Glomerular endothelial cell (primary cell): Measurements from ENCODE around the gene XPO1. TPM values are rescaled to one million over a fixed set of nuclear protein-coding genes. Genes with fewer than 3 reads are reported as not detected.
"Not testable (repeated sequence)": the region's sequence is repeated elsewhere in the genome, so short reads cannot be mapped to it uniquely, and the experiment has no call there.

Source experiments
- DNase-seq: peaks from one replicate; pipeline ENCODE4 v3.0.0-alpha.2; 2011; ENCODE audit warnings: low read depth, low spot score; ENCODE audit errors: extremely low read depth
- total RNA-seq: library from RNA; depleted of rRNA; stranded (reverse); fragments of >200 nt; gene quantifications from 2 replicates; pipeline ENCODE4 v1.2.3, GENCODE V29; 2015

The XPO1 gene, protein sequence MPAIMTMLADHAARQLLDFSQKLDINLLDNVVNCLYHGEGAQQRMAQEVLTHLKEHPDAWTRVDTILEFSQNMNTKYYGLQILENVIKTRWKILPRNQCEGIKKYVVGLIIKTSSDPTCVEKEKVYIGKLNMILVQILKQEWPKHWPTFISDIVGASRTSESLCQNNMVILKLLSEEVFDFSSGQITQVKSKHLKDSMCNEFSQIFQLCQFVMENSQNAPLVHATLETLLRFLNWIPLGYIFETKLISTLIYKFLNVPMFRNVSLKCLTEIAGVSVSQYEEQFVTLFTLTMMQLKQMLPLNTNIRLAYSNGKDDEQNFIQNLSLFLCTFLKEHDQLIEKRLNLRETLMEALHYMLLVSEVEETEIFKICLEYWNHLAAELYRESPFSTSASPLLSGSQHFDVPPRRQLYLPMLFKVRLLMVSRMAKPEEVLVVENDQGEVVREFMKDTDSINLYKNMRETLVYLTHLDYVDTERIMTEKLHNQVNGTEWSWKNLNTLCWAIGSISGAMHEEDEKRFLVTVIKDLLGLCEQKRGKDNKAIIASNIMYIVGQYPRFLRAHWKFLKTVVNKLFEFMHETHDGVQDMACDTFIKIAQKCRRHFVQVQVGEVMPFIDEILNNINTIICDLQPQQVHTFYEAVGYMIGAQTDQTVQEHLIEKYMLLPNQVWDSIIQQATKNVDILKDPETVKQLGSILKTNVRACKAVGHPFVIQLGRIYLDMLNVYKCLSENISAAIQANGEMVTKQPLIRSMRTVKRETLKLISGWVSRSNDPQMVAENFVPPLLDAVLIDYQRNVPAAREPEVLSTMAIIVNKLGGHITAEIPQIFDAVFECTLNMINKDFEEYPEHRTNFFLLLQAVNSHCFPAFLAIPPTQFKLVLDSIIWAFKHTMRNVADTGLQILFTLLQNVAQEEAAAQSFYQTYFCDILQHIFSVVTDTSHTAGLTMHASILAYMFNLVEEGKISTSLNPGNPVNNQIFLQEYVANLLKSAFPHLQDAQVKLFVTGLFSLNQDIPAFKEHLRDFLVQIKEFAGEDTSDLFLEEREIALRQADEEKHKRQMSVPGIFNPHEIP (N-terminal part only)
- total RNA-seq, result 88.4 and 101 TPM in 2 replicates

DNA sequence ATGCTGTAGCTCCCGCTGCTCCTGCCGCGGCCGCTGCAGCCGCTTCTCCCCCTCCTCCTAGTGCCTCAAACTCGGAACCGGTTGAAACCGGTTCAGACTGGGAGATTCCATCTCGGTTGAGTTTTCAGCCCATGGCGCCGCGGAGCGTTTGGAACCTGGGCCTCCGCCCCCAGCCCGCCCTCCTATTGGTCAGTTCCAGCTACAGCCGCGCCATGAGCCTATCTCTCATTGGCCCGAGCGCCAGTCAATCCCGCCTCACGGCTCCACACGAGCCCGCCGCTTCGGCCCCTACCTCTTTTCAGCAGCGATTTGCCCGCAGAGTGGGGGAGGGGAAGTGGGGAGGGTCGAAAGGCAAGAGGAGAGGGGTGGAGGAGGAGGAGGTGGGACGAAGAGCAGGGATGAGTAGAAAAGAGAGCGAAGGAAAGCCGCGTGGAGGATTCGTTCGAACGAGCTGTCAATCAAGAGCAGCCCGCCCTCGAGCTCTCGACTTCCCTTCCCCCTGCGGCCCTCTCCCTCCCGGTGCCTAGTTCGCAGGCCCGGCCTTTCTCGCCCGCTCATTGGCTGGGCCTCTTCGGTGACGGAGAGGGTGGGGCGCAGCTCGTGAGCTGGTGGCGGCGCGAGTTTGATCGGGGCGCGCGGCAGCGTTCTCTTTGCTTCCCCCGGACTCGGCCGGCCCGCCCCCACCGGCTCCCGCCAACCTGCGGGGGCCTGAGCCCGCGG lies at the start of gene XPO1:
XPO1 (minus strand) TSS at position 157 of the 720 bp plus-strand sequence. CDS start 4,459 bp downstream, outside the sequence.
- DNase-seq, result peak; percentile 90

DNA sequence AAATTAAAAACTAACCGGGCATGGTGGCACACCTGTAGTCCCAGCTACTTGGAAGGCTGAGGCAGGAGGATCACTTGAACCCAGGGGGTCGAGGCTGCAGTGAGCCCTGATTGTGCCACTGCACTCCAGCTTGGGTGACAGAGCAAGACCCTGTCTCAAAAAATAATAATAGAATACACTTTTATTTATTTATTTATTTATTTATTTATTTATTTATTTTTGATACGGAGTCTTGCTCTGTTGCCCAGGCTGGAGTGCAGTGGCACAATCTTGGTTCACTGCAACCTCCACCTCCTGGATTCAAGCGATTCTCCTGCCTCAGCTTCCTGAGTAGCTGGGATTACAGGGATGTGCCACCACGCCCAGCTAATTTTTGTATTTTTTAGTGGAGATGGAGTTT lies 48.8 kb upstream of the XPO1 start:
- DNase-seq, result not testable (repeated sequence)

DNA sequence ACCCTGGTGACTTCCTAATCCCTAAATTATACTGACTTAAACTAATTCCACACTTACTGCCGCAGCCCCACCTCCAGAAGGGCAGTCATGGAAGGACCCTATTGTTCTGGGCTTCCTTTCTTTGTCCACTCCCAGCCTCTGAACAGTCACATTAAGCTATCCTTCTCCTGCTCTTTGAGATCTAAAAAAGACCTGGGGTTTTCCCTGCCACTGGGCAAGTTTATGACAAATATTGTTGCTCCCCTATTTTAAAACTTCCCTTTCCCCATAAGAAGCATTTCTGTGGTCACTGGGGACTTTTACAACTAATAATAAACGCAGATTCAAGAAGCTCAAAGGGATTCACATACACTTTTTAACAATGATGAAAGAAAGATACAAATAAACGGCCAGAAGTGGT lies 47.2 kb upstream of the XPO1 start:
- DNase-seq, result peak; percentile 22

DNA sequence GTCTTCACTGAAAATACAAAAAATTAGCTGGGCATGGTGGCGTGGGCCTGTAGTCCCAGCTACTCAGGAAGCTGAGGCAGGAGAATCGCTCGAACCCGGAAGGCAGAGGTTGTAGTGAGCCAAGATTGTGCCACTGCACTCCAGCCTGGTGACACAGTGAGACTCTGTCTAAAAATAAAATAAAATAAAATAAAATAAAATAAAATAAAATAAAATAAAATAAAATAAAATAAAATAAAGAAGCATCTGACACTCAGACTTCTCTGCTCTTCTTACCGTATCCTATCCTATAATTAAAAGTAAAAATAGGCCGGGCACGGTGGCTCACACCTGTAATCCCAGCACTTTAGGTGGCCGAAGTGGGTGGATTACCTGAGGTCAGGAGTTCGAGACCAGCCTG lies 46.2 kb upstream of the XPO1 start:
- DNase-seq, result not testable (repeated sequence)

DNA sequence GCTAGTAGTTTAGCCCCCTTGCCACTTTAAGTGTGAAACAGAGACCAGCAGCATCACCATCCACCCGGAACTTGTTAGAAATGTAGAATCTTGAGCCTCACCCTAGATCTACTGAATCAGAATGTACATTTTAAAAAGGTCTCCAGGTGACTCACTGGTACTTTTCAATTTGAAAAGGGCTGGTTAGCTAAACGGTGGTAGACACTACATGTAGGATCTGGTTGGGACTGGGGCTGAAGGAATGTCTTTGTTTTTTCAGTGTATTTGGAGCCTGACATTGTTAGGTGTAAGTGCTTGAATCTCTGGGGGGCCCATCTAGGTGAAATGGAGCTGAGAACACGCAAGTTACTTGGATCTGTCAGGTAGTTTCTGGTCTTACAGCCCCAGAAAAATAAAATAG lies 44.0 kb upstream of the XPO1 start:
- DNase-seq, result no peak

DNA sequence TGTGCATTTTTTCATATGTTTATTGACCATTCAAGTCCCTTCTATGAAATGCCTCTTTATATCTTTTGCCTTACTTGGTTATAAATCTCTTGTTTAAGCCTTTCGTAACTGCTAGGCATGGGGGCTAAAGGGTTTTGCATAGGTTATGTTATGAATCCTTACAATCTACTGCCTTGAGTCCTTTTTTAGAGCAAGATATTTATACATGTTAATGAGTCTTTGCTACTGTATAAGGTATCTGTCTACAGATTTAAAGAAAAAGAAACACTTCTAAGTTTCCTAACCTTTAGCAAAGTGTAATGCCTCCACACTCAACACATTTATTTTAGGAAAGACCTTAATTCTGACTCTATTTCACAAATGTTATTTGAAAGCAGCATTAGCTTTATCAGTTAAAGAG lies 43.6 kb upstream of the XPO1 start:
- DNase-seq, result no peak

DNA sequence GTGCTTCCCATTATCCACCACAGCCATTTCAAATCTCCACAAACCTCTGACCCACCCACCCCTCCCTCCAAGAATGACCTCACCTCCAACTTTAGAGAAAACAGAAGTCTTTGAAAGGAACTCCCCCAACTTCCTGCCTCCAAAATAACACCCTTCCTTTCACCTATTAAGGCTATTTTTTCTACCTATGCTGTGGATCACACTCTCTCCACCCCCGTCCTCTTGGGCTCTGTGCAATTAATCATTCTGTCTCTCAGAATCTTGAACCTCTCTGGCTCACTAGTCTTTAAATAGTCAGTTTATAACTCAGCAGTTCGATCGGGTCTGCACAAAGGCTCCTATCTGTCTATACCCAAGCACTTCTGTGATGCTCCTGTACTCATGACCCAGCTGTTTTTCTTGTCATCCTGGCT lies 37.3 kb upstream of the XPO1 start:
- no peak for DNase-seq

DNA sequence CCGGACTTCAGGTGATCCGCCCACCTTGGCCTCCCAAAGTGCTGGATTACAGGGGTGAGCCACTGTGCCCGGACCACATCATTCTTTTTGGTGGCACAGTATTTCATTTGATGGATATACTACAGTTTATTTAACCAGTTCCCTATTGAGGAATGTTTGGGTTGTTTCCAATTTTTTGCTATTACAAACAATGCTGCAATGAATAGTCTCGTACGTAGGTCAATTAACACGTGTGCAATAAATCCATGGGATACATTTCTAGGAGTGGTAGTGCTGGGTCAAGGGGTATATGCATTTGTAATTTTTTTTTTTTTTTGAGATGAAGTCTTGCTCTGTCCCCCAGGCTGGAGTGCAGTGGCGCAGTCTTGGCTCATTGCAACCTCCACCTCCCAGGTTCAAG lies 28.4 kb upstream of the XPO1 start:
- no peak for DNase-seq

DNA sequence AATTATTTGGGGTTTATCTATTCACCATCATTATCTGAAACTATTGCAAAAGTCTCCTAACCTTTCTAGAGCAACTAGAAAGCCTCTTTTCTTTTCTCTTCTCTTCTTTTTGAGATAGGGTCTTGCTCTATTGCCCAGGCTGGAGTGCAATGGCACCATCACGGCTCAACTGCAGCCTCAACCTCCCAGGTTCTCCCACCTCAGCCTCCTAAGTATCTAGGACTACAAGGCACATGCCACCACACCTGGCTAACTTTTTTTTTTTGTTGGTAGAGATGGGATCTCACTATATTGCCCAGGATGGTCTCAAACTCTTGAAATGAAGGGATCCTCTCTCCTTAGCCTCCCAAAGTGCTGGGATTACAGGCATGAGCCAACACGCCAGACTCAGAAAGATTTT lies 24.5 kb upstream of the XPO1 start:
- DNase-seq, result no peak

DNA sequence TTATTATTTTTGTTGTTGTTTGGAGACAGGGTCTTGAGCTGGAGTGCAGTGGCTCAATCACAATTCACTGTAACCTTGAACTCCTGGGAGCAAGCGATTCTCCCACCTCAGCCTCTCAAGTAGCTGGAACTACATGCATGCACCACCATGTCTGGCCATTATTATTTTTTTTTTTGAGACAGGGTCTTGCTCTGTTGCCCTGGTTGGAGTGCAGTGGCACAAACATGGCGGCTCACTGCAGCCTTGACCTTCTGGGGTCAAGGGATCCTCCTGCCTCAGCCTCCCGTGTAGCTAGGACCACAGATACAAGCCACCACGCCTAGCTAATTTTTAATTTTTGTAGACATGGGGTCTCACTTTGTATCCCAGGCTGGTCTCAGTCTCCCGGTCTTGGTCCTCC lies 20.0 kb upstream of the XPO1 start:
- DNase-seq, result no peak

DNA sequence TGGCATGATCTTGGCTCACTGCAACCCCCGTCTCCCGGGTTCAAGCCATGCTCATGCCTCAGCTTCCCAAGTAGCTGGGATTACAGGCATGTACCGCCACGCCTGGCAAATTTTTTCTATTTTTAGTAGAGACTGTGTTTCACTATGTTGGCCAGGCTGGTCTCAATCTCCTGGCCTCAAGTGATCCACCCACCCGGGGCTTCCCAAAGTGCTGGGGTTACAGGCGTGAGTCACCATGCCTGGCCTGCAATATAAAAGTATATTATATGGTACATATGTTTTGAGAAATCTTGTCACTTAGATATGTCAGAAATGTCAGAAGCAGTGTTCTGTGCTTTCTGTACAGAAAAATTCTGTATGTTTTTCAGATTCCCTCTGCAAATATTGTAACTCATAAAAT lies 19.2 kb upstream of the XPO1 start:
- DNase-seq, result no peak

DNA sequence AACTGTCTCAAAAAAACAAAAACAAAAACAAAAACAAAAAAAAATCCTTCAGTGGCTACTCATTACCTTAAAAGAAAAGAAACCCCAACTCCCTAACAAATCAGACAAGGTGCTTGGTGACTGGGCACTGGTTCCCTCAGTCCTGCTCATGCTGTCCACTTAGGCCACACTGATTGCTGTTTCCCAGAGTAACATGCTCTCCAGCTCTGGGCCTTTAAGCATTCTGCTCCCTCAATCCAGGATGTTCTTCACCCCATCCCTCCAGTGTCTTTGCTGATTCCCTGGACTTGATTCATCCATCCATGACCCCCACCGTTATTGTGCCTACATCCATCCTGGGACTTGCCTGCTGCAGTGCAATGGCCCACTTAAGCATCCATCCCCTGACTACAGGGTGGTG lies 16.4 kb upstream of the XPO1 start:
- no peak for DNase-seq

DNA sequence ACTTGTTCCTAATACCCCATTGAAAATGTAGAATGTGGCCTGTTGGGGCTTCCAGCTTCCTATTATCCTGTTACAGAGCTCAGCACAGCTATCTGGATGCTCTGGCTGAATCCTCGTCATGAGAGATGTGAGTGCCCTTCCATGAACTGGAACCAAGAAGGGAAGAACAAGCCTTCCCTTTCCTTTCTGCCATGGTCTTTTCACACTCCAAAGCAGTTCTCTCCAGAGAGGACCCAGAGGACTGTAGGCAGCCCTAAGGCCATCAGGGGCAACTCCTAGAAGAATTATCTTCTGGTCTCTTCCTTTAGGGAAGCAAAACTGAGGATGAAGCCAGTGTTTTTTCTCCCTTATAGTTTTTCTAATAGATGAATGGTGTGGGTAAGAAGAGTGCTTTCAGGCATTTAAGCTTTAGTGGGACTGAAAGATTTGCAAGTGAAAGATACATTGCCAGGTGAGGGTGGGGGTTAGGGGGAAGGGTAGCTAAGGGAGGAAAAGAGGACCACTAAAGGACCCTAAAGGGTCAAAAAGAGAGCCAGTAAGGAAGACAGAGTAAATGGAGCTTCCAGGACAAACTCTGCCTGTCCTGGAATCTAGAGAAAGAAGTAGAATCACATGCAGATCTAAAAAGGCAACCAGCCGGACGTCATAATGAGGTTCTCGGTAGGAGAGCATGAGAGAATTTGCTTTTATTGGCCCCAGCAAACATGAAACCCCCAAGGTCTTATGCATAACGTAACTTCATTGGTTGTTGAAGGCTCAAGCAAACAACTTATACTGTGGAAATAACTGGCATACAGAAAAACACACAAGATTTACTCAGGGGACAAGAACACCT lies 12.4 kb upstream of the XPO1 start:
- no peak for DNase-seq

DNA sequence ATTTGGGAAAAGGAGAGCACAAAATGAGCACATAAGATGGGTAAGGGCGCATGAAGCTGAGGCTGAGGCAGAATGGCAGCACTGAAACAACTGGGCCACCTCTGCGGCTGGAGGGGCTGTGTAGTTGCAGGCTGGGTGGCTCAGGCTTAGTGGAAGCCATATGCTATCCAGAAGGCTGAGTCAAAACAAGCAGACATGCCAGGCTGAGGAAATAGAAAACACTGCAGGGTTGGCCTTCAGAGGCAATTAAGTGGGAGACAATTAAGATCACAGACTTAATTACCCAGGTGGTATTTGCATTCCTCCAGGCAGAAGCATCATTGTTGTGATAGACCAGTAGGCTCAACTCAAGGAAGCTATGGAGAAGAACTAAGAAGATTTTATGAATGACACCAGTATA lies 11.4 kb upstream of the XPO1 start:
- no peak for DNase-seq

DNA sequence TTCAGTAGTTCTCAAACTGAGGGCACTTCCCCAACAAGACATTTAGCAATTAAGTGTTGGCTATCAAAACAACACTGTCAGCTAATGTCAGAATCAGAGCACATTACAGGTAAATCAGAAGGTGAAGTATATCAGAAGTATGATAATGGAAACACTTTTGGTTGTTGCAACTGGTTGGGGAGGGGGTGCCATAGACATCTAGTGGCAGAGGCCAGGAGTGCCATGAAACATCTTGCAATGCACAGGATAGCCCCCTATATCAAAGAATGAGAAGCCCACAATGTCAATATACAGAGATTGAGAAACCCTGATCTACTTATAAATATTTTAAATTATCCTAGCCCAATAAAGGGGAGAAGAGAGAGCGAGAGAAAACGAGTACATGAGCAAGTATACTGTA lies 4.9 kb upstream of the XPO1 start:
- no peak for DNase-seq

DNA sequence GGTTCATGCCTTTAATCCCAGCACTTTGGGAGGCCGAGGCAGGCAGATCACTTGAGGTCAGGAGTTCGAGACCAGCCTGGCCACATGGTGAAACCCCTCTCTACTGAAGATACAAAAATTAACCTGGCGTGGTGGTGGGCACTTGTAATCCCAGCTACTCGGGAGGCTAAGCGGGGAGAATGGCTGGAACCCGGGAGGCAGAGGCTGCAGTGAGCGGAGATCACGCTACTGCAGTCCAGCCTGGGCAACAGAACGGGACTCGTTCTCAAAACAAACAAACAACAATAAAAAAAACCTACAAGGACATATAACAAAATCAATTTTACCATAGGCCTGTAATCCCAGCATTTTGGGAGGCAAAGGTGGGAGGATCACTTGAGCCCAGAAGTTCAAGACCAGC lies 2.0 kb upstream of the XPO1 start:
- not testable (repeated sequence) for DNase-seq

DNA sequence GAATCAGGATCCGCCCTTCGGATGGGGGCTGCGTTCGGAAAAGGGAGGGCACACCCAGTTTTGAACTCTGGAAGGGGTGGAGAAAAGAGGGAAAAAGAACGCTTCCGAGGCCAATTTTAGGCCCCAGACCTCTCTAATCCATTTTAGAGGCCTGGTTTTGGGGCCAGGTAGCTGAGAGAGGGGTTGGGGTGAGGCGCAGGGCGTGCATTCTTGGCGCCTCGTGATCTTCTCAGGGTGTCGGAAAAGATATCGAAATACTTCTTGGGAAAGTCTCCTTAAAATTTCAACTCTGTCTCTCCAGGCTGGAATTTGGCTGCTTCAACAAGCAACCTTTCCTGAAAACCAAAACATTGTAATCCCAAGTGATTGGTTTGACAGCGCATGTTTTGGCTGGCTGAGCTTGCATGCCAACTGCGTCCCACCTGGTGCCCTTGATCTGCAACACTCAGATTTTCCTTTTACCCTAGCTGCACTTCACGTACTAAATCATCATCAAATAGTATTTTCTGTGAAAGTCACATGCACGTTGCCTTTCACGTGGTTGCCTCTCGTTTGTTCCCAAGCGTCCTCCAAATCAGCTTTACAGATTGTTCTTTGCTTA lies 864 bp upstream of the XPO1 start:
- no peak for DNase-seq

DNA sequence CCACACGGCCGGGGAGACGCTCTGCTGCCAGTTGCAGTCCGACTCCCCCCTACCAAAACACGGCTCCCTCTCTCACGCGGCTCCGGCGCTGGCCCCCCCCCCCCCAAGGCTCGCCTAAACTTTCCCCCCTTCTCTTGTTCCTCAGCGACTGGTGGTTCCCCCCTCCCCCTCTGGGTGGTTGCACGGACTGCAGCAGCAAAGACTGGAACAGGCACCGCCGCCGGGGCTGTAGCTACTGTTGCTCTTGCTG lies 281 bp downstream of the XPO1 start:
- DNase-seq, result no peak

DNA sequence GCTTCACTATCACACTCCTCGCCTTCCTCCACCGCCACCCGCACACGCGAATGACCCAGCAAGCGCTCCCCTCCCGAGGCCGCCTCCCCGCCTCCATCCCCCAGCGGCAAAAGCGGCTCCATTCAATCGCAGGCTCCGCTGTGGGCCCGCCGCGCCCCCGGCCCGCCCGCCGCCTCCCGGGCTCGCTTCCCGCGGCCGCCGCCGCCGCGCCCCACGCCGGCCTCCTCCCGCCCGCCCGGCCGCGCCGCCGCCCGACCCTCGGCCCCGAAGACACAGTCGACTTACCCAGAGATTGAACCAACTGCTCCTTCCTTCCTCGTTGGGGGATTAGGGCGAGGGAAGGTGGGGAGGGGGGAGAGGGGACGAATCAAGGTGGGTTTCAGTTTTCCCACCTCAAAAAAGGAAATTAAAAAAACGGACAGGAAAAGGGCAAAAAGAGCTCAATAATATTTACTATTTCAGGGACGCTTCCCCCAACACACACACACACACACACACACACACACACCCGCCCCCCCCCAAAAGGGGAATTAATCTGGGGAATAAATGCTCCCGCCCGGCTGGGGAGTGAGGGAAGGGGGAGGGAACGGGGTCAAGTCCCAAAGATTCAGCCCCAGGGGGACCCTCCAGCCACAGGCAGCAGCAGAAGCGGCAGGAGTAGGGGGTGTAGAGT lies 743 bp downstream of the XPO1 start:
- no peak for DNase-seq
